ENCODE data around the gene SMYD2.

Gene SMYD2

DNA sequence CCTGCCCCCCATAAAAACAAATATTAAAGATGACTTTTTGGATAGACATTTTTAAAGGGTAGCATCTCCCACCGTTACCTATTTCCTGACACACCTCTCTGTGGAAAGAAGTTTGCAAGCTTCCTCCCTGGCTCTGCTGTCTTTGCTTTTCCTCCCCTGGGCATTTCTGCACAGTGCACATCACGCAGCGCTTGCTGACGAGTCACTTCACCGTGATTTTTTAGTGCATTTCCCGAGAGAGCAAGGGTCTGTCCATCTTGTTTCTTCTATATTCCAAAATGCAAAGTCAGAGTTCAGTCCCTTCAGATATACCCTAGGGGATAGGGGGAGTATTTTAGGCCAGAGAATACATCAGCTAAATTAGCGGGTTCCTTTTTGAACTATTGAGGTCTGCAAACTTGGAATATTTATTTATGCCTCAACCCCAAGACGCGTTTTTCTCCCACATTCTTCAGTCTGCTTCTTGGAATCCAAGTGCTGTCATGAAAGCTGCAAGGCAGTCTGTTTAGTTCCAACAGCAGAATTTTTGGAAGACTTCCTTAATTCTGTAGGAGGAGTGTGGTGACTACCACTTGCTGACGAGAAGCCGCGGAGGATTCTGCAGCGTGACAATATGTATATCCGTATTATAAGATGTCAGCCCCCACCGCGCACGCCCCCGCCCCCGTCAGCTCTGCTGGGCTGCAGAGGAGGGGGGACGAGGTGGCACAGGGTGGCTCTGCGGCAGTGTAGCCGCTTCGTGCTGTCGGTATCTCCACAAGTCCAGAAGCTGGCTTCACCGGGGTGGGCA, 22.4 kb downstream of the SMYD2 start:
- no peak for DNase-seq

GRCh38 chr1:214305164-214305751, 24.3 kb downstream of the SMYD2 start:
- no peak for DNase-seq

DNA sequence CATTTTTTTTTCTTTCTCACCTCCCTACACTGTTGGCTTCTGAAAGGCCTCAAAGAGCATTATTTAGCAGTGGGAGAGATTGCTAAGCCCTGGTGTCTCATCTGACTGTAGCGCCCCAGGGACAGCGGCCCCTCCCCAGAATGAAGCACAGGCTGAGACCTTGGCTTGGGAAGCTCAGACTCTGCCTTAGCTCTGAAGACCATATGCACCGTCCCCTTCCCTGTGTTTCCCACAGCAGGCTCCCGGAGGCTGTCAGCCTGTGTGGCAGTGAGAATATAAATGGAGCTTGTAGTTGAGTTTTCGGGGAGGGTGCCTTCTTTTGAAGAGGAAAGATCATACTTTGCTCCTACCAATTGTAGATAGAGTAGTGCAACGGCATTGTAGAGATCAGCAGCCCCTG, 25.3 kb downstream of the SMYD2 start:
- no peak for DNase-seq

DNA sequence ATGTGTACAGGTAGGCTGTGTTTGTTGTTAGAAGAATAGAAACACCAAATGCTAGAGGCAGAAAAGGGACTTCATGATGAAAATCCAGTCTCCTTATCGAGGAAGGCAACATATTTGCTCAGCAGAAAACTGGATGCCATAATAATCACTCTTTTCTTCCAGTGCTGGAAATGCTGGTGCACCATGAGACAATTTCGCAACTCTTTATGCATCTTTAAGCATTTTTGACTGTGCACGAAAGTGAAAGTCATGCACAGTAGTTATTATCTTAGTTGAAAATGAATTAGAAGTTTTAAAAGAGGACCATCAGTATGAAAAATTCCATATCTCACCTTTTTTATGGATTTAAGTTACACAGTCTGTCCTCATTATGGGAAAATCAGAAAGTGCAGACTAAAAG, 29.1 kb downstream of the SMYD2 start:
- DNase-seq, result no peak

DNA sequence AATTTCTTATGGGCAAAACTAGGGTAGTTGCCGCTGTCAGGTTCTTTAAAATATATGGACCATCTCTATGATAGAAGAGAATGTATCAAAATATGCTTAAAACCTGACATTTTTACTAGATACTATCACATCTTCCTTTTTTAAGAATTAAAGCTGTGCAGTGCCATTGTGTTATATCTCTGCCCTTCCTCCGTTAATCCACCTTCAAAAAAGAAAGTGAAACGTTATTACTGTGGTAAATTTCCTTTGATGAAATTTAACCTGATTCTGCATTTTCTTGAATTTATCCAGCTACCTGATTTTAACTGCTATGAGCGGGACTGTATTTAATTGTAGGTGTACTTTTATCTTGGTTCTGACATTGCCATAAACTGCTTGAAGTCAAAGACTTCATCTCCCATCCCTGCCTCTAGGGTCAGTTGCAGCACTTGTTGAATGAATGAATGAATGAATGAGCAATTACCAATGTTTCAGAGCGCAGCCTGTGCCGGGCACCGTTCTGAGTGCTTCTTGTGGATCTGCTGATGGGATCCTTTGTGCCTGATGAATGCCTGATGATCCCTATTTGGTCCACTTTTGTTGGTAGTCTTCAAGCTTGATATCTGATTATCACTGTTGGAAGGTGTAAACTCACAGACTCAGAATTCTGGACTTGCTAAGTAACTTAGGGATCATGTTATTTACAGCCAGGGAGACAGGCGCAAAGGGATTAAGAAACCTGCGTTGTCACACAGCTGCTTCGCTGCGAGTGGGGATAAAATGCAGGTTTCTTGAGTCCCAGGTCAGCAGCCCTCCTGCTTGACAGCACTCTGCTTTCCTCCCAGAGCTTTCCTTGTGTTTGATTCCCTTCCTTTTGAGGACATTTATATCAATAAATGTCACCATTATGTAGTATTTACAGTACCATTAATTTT, 30.1 kb downstream of the SMYD2 start:
- no peak for DNase-seq

GRCh38 chr1:214312530-214313051, 31.6 kb downstream of the SMYD2 start:
- no peak for DNase-seq

DNA sequence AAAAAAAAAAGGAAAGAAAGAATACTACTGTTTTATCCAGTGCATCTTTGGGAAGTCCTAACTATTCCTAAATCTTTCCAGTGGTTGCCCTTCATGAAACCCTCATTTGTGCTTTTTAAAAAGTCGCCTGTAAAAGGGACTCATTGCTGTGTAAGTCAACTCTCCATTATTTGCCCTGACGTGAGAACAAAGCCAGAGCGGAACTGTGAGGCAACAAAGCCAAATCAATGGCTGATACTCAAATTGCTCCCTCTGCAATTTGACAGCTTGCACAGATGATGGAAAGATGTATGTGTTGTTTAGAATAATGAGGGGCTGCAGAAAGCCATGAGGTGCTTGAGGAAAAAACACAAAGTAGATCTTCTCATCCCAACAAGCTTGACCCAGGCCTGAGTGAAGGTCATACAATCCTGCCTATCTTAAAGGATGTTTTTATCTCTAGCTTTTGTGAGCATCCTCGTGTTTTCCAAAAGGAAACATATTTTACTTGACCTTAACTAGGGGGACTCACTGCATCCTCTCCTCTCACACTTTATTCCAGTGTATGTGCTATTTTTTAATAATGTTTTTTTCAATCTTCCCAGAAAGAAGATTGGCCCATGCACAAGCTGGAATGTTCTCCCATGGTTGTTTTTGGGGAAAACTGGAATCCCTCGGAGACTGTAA, 33.4 kb downstream of the SMYD2 start:
- no peak for DNase-seq

- DNase-seq, result peak; percentile 52
Measured at GRCh38 chr1:214316593-214316992, 35.6 kb downstream of the SMYD2 start.

DNA sequence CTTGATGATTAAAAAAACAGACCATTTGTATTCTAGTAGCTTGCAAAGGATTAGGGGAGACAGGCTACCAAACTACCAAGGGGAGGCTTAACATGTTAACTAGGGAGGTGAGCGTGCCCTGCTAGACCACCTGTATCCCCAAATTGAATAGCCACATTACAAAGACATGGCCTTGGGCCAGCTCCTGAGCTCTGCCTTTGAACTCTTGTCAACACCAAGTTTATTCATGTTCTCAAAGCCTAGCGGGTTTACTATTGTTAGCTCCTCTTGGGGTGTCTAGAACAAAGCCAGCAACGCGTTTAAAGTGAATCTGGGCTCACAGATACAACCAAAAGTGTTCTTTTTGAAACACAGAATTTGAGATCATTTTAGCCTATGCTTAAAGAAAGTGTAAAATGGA, 36.3 kb downstream of the SMYD2 start:
- DNase-seq, result no peak

- DNase-seq, result no peak
Measured at GRCh38 chr1:214317734-214318133, 36.8 kb downstream of the SMYD2 start.

DNA sequence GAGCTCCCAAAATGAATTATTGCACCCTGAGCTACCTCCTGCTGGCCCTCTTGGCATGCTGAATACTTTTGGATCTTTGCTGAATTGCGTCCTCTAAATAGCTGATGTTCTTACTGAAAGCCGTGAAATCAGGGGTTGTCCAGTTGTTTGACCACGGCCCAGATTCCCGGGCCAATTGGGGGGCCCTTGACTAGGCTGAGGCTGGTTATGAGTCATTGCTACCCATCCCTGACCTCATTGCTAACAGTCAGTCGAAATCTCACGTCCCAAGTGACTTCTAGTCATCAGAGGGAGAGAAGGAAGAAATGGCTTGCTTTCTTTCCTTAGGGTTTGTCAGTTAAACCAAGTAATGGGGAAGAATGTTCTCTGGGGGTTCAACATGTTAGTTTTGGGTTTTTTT, 37.4 kb downstream of the SMYD2 start:
- peak; percentile 22 for DNase-seq

- no peak for DNase-seq
Measured at GRCh38 chr1:214318956-214319736, 38.2 kb downstream of the SMYD2 start.

GRCh38 chr1:214319938-214320337, 39.0 kb downstream of the SMYD2 start:
- DNase-seq, result no peak

- no peak for DNase-seq
Measured at GRCh38 chr1:214321705-214322453, 40.9 kb downstream of the SMYD2 start.

DNA sequence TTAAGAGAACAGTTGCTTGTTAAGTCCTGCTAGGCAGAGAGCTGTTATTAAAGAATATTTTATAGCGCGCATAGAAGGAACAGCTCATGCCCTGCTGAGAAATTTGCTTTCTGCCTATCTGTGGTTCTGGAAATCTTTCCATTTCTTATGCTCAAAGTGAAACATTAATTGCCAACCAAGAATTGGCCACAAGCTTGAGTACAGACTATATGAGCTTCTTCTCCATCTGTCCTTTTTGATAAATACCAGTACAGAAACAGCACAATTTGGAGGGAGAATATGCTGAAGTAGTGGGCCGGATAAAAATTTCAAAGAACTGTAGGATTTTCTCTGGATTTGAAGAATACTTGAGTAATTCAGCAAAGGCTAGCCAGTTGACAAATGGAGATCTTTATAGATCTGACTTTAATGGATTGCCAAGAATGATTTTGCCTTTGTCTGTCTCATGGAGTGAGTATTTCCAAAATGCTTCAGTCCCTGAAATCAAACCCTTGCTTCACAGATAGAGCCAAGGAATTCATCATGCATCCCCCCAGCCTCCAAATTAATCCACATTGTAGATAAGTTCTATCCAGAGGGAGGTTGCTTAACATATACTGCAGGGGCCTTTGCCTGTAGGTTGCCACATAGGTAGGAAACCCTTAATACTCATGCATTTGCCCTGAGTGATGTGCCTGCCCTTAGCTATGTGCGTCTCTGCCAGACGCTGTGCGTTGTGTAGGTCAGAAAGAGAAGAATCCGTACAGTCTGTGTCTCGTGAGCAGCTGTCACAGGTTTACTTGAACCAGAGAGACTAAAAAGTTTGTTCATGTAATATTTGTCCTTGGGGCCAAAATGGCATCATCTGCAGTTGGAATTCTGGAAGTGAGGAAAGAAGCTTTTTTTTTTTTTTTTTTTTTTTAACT, 44.2 kb downstream of the SMYD2 start:
- no peak for DNase-seq

GRCh38 chr1:214326406-214326805, 45.4 kb downstream of the SMYD2 start:
- DNase-seq, result no peak

- no peak for DNase-seq
Measured at GRCh38 chr1:214327514-214327913, 46.6 kb downstream of the SMYD2 start.

- peak; percentile 76 for DNase-seq
Measured at GRCh38 chr1:214328770-214329469, 48.0 kb downstream of the SMYD2 start.

- no peak for DNase-seq
Measured at GRCh38 chr1:214329470-214330220, 48.7 kb downstream of the SMYD2 start.

All from EL (cell line).